K562 (cell line): ENCODE measurements around the gene GTF2I. TPM values are rescaled to one million over a fixed set of nuclear protein-coding genes. Genes with fewer than 3 reads are reported as not detected.
A peak's percentile ranks its signal among the peaks of the same experiment; 100 is the strongest.

ENCODE experiments used
- polyA plus RNA-seq, 8 experiments: library from polyadenylated mRNA; depleted of rRNA in 4 of 8; stranded (reverse) in 5 of 8; unstranded in 3 of 8; fragments of >200 nt; fragmentation: Nextera tagmentation in 2 of 8; fragmentation: Illumina TruSeq in 1 of 8; extraction: Ambion mirVana in 2 of 8; extraction: Trizol in 1 of 8; gene quantifications; 2 replicates each; pipeline versions ENCODE4 v1.2.1 to v1.2.3, GENCODE V29; 2011 to 2014; ENCODE audit warnings: inconsistent platforms in 1 of 8, missing spikeins in 1 of 8
- total RNA-seq, 7 experiments: library from RNA; depleted of rRNA in 6 of 7; stranded (reverse); fragments of >200 nt in 6 of 7; fragmentation: Illumina TruSeq in 2 of 7; extraction: Trizol in 2 of 7; gene quantifications; 2 replicates each; pipeline versions ENCODE4 v1.2.1 to v1.2.3, GENCODE V29; 2011 to 2021; ENCODE audit warnings: low replicate concordance in 1 of 7
- TF ChIP-seq, protein P1 (sequence below): fragments of 200-600 bp; sonication (generic); IDR thresholded peaks from one replicate; pipeline ENCODE4 v1.6.1; 2012; ENCODE audit warnings: mild to moderate bottlenecking, low read depth, low read length, inconsistent platforms

The GTF2I gene
- total and polyA plus RNA-seq, 9 of the 15 experiments (the other 6 are each of a cell fraction or from before 2014, with no cell fraction given), result 8.4 to 161 (median 90.0) TPM

DNA sequence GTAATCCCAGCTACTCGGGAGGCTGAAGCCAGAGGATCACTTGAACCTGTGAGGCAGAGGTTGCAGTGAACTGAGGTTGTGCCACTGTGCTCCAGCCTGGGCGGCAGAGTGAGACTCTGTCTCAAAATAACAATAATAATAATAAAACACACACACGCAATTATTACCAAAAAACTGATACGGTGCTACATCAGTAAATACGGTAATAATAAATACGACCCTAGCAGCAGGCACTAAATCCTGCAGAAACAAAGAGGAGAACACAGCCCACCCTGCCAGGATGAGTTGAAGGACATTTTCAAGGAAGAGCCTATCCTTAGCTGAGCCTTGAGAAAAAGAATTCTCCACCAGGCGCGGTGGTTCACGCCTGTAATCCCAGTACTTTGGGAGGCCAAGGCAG lies 34.4 kb upstream of the GTF2I start (continued):
- TF ChIP-seq, protein P1, sequence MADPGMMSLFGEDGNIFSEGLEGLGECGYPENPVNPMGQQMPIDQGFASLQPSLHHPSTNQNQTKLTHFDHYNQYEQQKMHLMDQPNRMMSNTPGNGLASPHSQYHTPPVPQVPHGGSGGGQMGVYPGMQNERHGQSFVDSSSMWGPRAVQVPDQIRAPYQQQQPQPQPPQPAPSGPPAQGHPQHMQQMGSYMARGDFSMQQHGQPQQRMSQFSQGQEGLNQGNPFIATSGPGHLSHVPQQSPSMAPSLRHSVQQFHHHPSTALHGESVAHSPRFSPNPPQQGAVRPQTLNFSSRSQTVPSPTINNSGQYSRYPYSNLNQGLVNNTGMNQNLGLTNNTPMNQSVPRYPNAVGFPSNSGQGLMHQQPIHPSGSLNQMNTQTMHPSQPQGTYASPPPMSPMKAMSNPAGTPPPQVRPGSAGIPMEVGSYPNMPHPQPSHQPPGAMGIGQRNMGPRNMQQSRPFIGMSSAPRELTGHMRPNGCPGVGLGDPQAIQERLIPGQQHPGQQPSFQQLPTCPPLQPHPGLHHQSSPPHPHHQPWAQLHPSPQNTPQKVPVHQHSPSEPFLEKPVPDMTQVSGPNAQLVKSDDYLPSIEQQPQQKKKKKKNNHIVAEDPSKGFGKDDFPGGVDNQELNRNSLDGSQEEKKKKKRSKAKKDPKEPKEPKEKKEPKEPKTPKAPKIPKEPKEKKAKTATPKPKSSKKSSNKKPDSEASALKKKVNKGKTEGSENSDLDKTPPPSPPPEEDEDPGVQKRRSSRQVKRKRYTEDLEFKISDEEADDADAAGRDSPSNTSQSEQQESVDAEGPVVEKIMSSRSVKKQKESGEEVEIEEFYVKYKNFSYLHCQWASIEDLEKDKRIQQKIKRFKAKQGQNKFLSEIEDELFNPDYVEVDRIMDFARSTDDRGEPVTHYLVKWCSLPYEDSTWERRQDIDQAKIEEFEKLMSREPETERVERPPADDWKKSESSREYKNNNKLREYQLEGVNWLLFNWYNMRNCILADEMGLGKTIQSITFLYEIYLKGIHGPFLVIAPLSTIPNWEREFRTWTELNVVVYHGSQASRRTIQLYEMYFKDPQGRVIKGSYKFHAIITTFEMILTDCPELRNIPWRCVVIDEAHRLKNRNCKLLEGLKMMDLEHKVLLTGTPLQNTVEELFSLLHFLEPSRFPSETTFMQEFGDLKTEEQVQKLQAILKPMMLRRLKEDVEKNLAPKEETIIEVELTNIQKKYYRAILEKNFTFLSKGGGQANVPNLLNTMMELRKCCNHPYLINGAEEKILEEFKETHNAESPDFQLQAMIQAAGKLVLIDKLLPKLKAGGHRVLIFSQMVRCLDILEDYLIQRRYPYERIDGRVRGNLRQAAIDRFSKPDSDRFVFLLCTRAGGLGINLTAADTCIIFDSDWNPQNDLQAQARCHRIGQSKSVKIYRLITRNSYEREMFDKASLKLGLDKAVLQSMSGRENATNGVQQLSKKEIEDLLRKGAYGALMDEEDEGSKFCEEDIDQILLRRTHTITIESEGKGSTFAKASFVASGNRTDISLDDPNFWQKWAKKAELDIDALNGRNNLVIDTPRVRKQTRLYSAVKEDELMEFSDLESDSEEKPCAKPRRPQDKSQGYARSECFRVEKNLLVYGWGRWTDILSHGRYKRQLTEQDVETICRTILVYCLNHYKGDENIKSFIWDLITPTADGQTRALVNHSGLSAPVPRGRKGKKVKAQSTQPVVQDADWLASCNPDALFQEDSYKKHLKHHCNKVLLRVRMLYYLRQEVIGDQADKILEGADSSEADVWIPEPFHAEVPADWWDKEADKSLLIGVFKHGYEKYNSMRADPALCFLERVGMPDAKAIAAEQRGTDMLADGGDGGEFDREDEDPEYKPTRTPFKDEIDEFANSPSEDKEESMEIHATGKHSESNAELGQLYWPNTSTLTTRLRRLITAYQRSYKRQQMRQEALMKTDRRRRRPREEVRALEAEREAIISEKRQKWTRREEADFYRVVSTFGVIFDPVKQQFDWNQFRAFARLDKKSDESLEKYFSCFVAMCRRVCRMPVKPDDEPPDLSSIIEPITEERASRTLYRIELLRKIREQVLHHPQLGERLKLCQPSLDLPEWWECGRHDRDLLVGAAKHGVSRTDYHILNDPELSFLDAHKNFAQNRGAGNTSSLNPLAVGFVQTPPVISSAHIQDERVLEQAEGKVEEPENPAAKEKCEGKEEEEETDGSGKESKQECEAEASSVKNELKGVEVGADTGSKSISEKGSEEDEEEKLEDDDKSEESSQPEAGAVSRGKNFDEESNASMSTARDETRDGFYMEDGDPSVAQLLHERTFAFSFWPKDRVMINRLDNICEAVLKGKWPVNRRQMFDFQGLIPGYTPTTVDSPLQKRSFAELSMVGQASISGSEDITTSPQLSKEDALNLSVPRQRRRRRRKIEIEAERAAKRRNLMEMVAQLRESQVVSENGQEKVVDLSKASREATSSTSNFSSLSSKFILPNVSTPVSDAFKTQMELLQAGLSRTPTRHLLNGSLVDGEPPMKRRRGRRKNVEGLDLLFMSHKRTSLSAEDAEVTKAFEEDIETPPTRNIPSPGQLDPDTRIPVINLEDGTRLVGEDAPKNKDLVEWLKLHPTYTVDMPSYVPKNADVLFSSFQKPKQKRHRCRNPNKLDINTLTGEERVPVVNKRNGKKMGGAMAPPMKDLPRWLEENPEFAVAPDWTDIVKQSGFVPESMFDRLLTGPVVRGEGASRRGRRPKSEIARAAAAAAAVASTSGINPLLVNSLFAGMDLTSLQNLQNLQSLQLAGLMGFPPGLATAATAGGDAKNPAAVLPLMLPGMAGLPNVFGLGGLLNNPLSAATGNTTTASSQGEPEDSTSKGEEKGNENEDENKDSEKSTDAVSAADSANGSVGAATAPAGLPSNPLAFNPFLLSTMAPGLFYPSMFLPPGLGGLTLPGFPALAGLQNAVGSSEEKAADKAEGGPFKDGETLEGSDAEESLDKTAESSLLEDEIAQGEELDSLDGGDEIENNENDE, result peak; percentile 96
